ENCODE data around the gene SPOPL.

Gene SPOPL

GRCh38 chr2:138494265-138494966 is 7.2 kb upstream of the SPOPL start:
- no peak for DNase-seq (ENCODE audit: low read depth in 2 of 2)

- DNase-seq (ENCODE audit: low read depth in 2 of 2) = no peak
Observed at GRCh38 chr2:138495384-138495783, 6.2 kb upstream of the SPOPL start.

- no peak for DNase-seq (ENCODE audit: low read depth in 2 of 2)
Observed at GRCh38 chr2:138496096-138496651, 5.4 kb upstream of the SPOPL start.

- no peak for DNase-seq (ENCODE audit: low read depth in 2 of 2)
Observed at GRCh38 chr2:138497294-138497693, 4.3 kb upstream of the SPOPL start.

GRCh38 chr2:138499684-138500083 is 1.9 kb upstream of the SPOPL start:
- no peak for DNase-seq (ENCODE audit: low read depth in 2 of 2)

GRCh38 chr2:138500592-138501424 is 762 bp upstream of the SPOPL start:
- no peak for DNase-seq (ENCODE audit: low read depth in 2 of 2)

- DNase-seq (ENCODE audit: low read depth in 2 of 2) = no peak
Observed at GRCh38 chr2:138502255-138503086, 901 bp downstream of the SPOPL start.

GRCh38 chr2:138503087-138503442 is 1.5 kb downstream of the SPOPL start:
- no peak for DNase-seq (ENCODE audit: low read depth in 2 of 2)

- no peak for DNase-seq (ENCODE audit: low read depth in 2 of 2)
Observed at GRCh38 chr2:138503652-138504051, 2.1 kb downstream of the SPOPL start.

GRCh38 chr2:138504092-138504491 is 2.5 kb downstream of the SPOPL start:
- DNase-seq (ENCODE audit: low read depth in 2 of 2) = no peak

- no peak for DNase-seq (ENCODE audit: low read depth in 2 of 2)
Observed at GRCh38 chr2:138504546-138505235, 3.1 kb downstream of the SPOPL start.

GRCh38 chr2:138507267-138507666 is 5.7 kb downstream of the SPOPL start:
- no peak for DNase-seq (ENCODE audit: low read depth in 2 of 2)

- DNase-seq (ENCODE audit: low read depth in 2 of 2) = no peak
Observed at GRCh38 chr2:138510319-138510718, 8.7 kb downstream of the SPOPL start.

GRCh38 chr2:138512672-138513071 is 11.1 kb downstream of the SPOPL start:
- DNase-seq (ENCODE audit: low read depth in 2 of 2) = no peak

- DNase-seq (ENCODE audit: low read depth in 2 of 2) = no peak
Observed at GRCh38 chr2:138514173-138514572, 12.6 kb downstream of the SPOPL start.

- DNase-seq (ENCODE audit: low read depth in 2 of 2) = no peak
Observed at GRCh38 chr2:138515092-138515491, 13.5 kb downstream of the SPOPL start.

- DNase-seq (ENCODE audit: low read depth in 2 of 2) = no peak
Observed at GRCh38 chr2:138516030-138516704, 14.6 kb downstream of the SPOPL start.

- DNase-seq (ENCODE audit: low read depth in 2 of 2) = no peak
Observed at GRCh38 chr2:138518860-138519259, 17.3 kb downstream of the SPOPL start.

GRCh38 chr2:138521821-138522220 is 20.3 kb downstream of the SPOPL start:
- no peak for DNase-seq (ENCODE audit: low read depth in 2 of 2)

GRCh38 chr2:138522556-138522955 is 21.0 kb downstream of the SPOPL start:
- DNase-seq (ENCODE audit: low read depth in 2 of 2) = no peak
